ENCODE data around the gene FAM47C.
"Not testable (repeated sequence)": the region's sequence is repeated elsewhere in the genome, so short reads cannot be mapped to it uniquely, and the experiment has no call there.

Gene FAM47C

DNA sequence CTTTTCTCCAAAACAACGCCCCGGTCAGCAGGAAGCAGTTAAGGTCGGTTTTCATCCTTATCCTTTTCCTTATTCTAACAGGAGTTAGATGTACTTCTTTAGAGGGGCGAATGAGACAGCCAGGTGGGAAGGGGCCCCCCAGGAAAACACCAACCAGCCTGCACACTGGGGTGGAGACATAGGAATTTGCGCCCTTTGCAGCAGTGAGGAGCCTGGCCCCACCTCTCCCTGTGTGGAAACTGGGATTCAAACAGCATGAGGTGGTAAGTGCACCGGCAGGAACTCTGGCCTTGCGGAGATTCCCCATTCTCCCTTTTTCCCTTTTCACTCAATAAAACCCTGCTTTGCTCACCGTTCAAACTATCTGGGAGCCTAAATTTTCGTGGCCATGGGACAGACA lies 8.0 kb upstream of the FAM47C start:
- no peak overlapping the region for H3K27ac ChIP-seq (ENCODE audit: low read depth, low read length)
- no peaks in the 10 kb centered on the region for H3K4me1 ChIP-seq (ENCODE audit: control insufficient read depth, insufficient read depth, low read length, unreplicated experiment)
- H3K36me3 ChIP-seq (ENCODE audit: insufficient read depth, low read length): no peaks in the 10 kb centered on the region
- no peaks in the 10 kb centered on the region for H3K27me3 ChIP-seq (ENCODE audit: insufficient read depth, low read length)
- H3K79me2 ChIP-seq (ENCODE audit: control insufficient read depth, insufficient read depth, low read length, unreplicated experiment): no peaks in the 10 kb centered on the region
- no peak overlapping the region for H3K4me3 ChIP-seq (ENCODE audit: low read depth, low read length)
- H2AFZ ChIP-seq (ENCODE audit: low read length, unreplicated experiment): no peak overlapping the region

DNA sequence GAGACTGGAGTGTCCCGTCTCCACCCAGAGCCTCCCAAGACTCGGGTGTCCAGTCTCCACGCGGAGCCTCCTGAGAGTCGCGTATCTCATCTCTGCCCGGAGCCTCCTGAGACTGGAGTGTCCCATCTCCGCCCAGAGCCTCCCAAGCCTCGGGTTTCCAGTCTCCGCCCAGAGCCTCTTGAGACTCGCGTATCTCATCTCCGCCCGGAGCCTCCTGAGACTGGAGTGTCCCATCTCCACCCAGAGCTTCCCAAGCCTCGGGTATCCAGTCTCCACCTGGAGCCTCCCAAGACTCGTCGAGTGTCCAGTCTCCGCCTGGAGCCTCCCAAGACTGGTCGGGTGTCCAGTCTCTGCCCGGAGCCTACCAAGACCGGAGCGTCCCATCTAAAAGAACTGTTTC lies 2.3 kb downstream of the FAM47C start:
- H3K79me2 ChIP-seq (ENCODE audit: control insufficient read depth, insufficient read depth, low read length, unreplicated experiment): no peaks in the 10 kb centered on the region
- H3K27ac ChIP-seq (ENCODE audit: low read depth, low read length): no peak overlapping the region
- H3K36me3 ChIP-seq (ENCODE audit: insufficient read depth, low read length): no peaks in the 10 kb centered on the region

DNA sequence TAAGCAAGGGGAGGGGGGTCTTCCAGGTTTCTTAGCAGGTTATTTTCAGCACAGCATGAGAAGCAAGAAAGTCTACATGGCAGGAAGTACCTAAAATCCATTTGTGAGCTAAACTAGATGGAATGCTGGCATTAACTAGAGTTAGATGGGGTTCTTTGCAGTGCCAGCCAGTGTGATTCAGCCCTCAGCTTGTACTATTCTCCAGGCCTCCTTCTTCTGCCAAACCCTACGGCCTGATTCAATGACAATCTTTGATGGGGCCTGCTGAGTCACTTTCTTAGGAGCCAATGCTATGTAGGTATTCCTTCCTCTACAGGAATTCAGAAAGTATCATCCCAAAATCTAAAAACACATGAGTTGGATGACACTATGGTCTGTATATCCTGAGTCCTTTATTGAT lies 26.1 kb downstream of the FAM47C start:
- H3K36me3 ChIP-seq (ENCODE audit: insufficient read depth, low read length); H3K27me3 ChIP-seq (ENCODE audit: insufficient read depth, low read length); H3K79me2 ChIP-seq (ENCODE audit: control insufficient read depth, insufficient read depth, low read length, unreplicated experiment); H3K4me3 ChIP-seq (ENCODE audit: low read depth, low read length); H3K4me1 ChIP-seq (ENCODE audit: control insufficient read depth, insufficient read depth, low read length, unreplicated experiment); H2AFZ ChIP-seq (ENCODE audit: low read length, unreplicated experiment); H3K27ac ChIP-seq (ENCODE audit: low read depth, low read length): not testable (repeated sequence)

More for the DNA sequence above, 2.3 kb downstream of the FAM47C start:
- no peak overlapping the region for H3K4me3 ChIP-seq (ENCODE audit: low read depth, low read length)
- no peaks in the 10 kb centered on the region for H3K27me3 ChIP-seq (ENCODE audit: insufficient read depth, low read length)
- no peak overlapping the region for H2AFZ ChIP-seq (ENCODE audit: low read length, unreplicated experiment)
- H3K4me1 ChIP-seq (ENCODE audit: control insufficient read depth, insufficient read depth, low read length, unreplicated experiment): no peaks in the 10 kb centered on the region

DNA sequence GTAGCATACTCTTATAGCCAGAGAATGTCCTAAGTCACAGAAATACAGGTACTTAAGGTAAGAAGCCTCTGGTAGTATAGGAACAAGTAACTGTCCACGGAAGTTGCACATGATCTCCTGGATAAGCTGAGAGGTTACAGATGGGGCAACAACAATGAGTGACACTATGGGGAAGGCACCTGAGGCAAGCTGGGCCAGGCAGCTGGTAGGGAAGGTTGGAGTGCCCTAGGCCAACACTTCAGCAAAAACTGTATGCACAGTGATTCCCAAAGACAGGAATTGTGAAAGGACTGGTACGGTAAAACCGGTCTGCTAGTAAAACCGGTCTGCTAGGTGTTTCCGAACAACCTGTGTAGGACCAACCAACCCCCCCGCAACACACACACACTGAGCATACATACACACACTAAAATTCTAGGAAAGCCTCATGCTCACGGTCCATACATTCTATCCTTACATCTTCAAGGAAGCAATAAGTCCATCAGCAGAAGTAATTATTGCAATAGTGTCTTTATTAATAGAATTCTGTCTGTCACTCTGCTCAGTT lies 28.6 kb downstream of the FAM47C start:
- not testable (repeated sequence) for H3K27me3 ChIP-seq (ENCODE audit: insufficient read depth, low read length); H3K4me3 ChIP-seq (ENCODE audit: low read depth, low read length); H2AFZ ChIP-seq (ENCODE audit: low read length, unreplicated experiment); H3K79me2 ChIP-seq (ENCODE audit: control insufficient read depth, insufficient read depth, low read length, unreplicated experiment); H3K27ac ChIP-seq (ENCODE audit: low read depth, low read length); H3K4me1 ChIP-seq (ENCODE audit: control insufficient read depth, insufficient read depth, low read length, unreplicated experiment); H3K36me3 ChIP-seq (ENCODE audit: insufficient read depth, low read length)

DNA sequence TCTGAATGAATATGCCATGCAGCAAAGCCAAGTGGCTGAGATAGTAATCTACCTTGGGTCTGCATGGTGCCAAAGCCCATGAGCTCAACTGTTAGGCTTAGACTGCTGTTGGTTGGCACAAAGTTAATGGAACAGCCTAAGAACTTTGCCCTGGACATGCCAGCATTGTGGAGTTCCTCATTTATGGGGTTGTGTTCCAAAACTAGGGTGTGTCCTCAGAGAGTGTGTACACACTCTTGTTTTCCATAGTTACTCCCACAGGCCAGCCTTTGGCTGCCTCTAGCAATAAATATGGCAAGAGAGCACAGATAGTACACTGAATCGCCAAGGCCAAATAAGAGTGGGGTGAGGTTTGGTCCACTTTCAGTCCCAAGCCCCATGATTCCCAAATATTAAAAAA lies 30.6 kb downstream of the FAM47C start:
- H3K27ac ChIP-seq (ENCODE audit: low read depth, low read length); H3K27me3 ChIP-seq (ENCODE audit: insufficient read depth, low read length); H3K36me3 ChIP-seq (ENCODE audit: insufficient read depth, low read length): not testable (repeated sequence)

DNA sequence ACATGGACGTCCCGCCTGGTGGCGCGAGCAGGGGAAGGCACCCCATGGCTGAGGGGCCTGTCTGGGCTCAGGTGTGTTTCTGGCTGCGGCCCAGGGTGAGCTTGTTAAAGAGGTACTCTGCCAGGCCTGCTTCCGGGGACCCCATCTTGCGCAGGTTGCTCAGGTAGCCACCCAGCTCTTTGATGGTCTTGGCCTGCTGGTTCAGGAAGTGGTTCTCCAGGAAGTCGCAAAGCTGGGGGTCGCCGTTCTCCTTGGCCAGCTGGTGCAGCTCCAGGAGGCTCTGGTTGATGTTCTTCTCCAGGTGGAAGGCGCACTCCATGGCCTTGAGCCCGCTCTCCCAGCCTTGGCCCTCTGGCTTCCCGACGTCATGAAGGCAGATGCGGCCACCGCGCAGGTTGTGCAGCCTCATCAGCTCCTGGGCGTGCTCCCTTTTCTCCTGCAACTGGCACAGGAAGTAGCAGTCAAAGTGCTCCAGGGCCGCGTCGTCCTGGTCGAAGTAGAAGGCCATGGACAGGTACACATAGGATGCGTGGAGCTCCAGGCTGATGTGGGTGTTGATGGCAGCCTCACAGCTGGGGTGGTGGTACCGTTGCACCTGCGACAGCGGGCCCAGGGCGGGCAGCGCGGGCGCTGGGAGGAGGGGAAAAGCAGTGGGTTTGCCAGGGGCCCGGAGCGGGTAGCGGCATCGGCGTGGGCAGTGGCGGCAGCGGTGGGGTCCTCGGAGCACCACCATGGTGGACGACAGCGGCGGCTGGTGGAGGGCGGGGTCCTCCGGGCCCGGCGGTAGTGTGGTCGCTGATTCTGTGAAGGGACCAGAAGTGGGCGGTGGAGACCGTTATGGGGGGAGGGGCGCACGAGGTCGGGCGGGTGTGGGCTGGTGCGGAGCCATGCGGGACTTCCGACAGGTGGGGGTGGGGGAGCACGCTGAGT lies 35.1 kb downstream of the FAM47C start:
- H3K4me3 ChIP-seq (ENCODE audit: low read depth, low read length); H3K27ac ChIP-seq (ENCODE audit: low read depth, low read length); H2AFZ ChIP-seq (ENCODE audit: low read length, unreplicated experiment); H3K36me3 ChIP-seq (ENCODE audit: insufficient read depth, low read length); H3K27me3 ChIP-seq (ENCODE audit: insufficient read depth, low read length); H3K79me2 ChIP-seq (ENCODE audit: control insufficient read depth, insufficient read depth, low read length, unreplicated experiment); H3K4me1 ChIP-seq (ENCODE audit: control insufficient read depth, insufficient read depth, low read length, unreplicated experiment): not testable (repeated sequence)

More for the DNA sequence above, 30.6 kb downstream of the FAM47C start:
- H3K4me1 ChIP-seq (ENCODE audit: control insufficient read depth, insufficient read depth, low read length, unreplicated experiment); H3K79me2 ChIP-seq (ENCODE audit: control insufficient read depth, insufficient read depth, low read length, unreplicated experiment); H3K4me3 ChIP-seq (ENCODE audit: low read depth, low read length); H2AFZ ChIP-seq (ENCODE audit: low read length, unreplicated experiment): not testable (repeated sequence)

DNA sequence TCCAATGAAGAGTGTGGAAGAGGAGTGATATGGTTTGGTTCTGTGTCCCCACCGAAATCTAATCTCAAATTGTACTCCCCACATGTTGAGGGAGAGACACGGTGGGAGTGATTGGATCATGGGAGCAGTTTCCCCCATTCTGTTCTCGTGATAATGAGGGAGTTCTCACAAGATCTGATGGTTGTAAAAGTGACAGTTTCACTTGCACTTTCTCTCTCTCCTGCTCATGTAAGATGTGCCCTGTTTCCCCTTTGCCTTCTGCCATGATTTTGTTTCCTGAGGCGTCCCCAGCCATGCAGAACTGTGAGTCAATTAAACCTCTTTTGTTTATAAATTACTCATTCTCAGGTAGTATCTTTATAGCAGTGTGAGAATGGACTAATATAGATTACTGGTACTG lies 39.6 kb downstream of the FAM47C start:
- H3K27me3 ChIP-seq (ENCODE audit: insufficient read depth, low read length): no peaks in the 10 kb centered on the region; the same call in 1 of the 2 replicates
- no peak overlapping the region for H2AFZ ChIP-seq (ENCODE audit: low read length, unreplicated experiment)
- no peaks in the 10 kb centered on the region for H3K79me2 ChIP-seq (ENCODE audit: control insufficient read depth, insufficient read depth, low read length, unreplicated experiment)
- no peak overlapping the region for H3K4me3 ChIP-seq (ENCODE audit: low read depth, low read length)
- no peak overlapping the region for H3K27ac ChIP-seq (ENCODE audit: low read depth, low read length)
- no peaks in the 10 kb centered on the region for H3K36me3 ChIP-seq (ENCODE audit: insufficient read depth, low read length)
- H3K4me1 ChIP-seq (ENCODE audit: control insufficient read depth, insufficient read depth, low read length, unreplicated experiment): no peaks in the 10 kb centered on the region

DNA sequence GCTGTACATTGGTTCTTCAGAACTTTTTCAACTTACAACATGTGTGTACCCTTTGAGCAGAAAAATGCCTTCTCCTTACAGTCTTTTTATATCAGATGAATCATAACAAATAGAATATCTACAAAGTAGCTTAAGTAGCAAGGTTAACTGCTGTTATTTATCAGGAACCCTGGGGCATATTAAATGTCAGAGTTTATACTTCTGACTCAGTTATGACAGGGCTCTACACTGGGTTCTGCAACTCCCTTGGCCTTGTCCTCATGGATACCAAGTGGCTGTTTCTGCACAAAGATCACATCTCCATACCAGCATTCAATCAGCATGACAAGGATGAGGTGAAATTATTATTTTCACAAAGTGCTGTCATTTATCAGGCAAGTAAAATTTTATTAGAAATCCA lies 49.4 kb downstream of the FAM47C start:
- H3K79me2 ChIP-seq (ENCODE audit: control insufficient read depth, insufficient read depth, low read length, unreplicated experiment); H3K36me3 ChIP-seq (ENCODE audit: insufficient read depth, low read length); H3K4me1 ChIP-seq (ENCODE audit: control insufficient read depth, insufficient read depth, low read length, unreplicated experiment); H3K27me3 ChIP-seq (ENCODE audit: insufficient read depth, low read length); H3K4me3 ChIP-seq (ENCODE audit: low read depth, low read length); H3K27ac ChIP-seq (ENCODE audit: low read depth, low read length); H2AFZ ChIP-seq (ENCODE audit: low read length, unreplicated experiment): not testable (repeated sequence)

DNA sequence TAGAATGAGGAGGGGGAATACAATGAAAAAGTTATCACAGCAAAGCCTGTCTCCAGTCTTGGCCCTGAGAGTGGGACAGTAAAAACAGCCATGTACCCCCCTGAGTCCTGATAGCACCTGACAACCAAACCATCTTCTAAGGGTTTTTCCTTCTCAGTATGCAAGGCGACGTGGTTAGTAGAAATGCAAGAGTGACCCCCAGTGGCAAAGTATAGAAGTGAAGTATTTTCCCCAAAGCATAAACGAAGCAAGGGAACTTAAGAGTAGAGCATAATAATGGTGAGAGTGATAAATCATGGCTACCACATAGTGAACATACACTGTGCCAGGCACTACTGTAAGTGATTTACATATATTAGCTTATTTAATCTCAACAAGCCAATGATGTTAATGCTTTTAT lies 52.8 kb downstream of the FAM47C start:
- H2AFZ ChIP-seq (ENCODE audit: low read length, unreplicated experiment): no peak overlapping the region
- no peak overlapping the region for H3K27ac ChIP-seq (ENCODE audit: low read depth, low read length)
- H3K36me3 ChIP-seq (ENCODE audit: insufficient read depth, low read length): no peaks in the 10 kb centered on the region
- no peaks in the 10 kb centered on the region; the same call in 1 of the 2 replicates for H3K27me3 ChIP-seq (ENCODE audit: insufficient read depth, low read length)
- H3K4me1 ChIP-seq (ENCODE audit: control insufficient read depth, insufficient read depth, low read length, unreplicated experiment): no peaks in the 10 kb centered on the region
- H3K4me3 ChIP-seq (ENCODE audit: low read depth, low read length): no peak overlapping the region
- no peaks in the 10 kb centered on the region for H3K79me2 ChIP-seq (ENCODE audit: control insufficient read depth, insufficient read depth, low read length, unreplicated experiment)
